Liver (tissue), 9 donors: Measurements from ENCODE around the gene ASPG. TPM values are rescaled to one million over a fixed set of nuclear protein-coding genes. Genes with fewer than 3 reads are reported as not detected.

ENCODE experiments used
- DNase-seq: peaks from one replicate; pipeline ENCODE4 v3.0.0-alpha.2; 2017; ENCODE audit warnings: low spot score
- H3K27ac ChIP-seq, 2 donors: one replicate each; pipeline ENCODE4 v1.7.0; 2013; ENCODE audit warnings: inconsistent platforms in 2 of 2, low read length in 2 of 2, control low read depth in 1 of 2, low read depth in 1 of 2, mild to moderate bottlenecking in 1 of 2
- H3K27me3 ChIP-seq, 4 donors: one replicate each; pipeline versions ENCODE4 v1.6.1 to v1.7.0; 2013; ENCODE audit warnings: low read length in 3 of 4, inconsistent platforms in 1 of 4, mild to moderate bottlenecking in 1 of 4, moderate library complexity in 1 of 4; ENCODE audit not compliant: control insufficient read depth in 4 of 4, insufficient read depth in 4 of 4
- H3K36me3 ChIP-seq, 4 donors: one replicate each; pipeline versions ENCODE4 v1.6.1 to v1.7.0; 2013; ENCODE audit warnings: low read length in 3 of 4, mild to moderate bottlenecking in 3 of 4, low read depth in 1 of 4, moderate library complexity in 1 of 4; ENCODE audit not compliant: control insufficient read depth in 4 of 4, insufficient read depth in 3 of 4
- H3K4me1 ChIP-seq, 4 donors: one replicate each; pipeline versions ENCODE4 v1.6.1 to v1.7.0; 2013; ENCODE audit warnings: low read length in 3 of 4, mild to moderate bottlenecking in 3 of 4, moderate library complexity in 1 of 4; ENCODE audit not compliant: control insufficient read depth in 4 of 4, insufficient read depth in 4 of 4
- H3K4me3 ChIP-seq, 3 donors: one replicate each; pipeline versions ENCODE4 v1.6.1 to v1.7.0; 2013; ENCODE audit warnings: low read length in 3 of 3, control low read depth in 1 of 3, low read depth in 1 of 3, mild to moderate bottlenecking in 1 of 3
- H3K9ac ChIP-seq, 2 donors: one replicate each; pipeline ENCODE4 v1.7.0; 2013; ENCODE audit warnings: low read length in 2 of 2, mild to moderate bottlenecking in 2 of 2, moderate library complexity in 2 of 2, control low read depth in 1 of 2, low read depth in 1 of 2
- H3K9me3 ChIP-seq, 4 donors: one replicate each; pipeline versions ENCODE4 v1.6.1 to v1.7.0; 2013; ENCODE audit warnings: low read length in 3 of 4; ENCODE audit not compliant: control insufficient read depth in 4 of 4
- CTCF ChIP-seq: fragments of 150-350 bp; IDR thresholded peaks from 2 replicates; pipeline ENCODE4 v1.5.1; 2017; ENCODE audit warnings: improper control_type of control experiment, low read depth, low read length; ENCODE audit not compliant: missing input control
- EGR1 ChIP-seq, 2 donors: IDR thresholded peaks; 2 replicates each; pipeline ENCODE4 v1.6.1; 2016 to 2018; ENCODE audit warnings: antibody characterized with exemption in 2 of 2, low read depth in 2 of 2
- FOXA2 ChIP-seq: IDR thresholded peaks from 2 replicates; pipeline ENCODE4 v1.6.1; 2016; ENCODE audit warnings: antibody characterized with exemption
- GABPA ChIP-seq, 2 donors: IDR thresholded peaks in 1 of 2; conservative IDR thresholded peaks in 1 of 2; 2 replicates each; pipeline ENCODE4 v1.6.1; 2016; ENCODE audit warnings: antibody characterized with exemption in 2 of 2, mild to moderate bottlenecking in 1 of 2, moderate library complexity in 1 of 2
- HNF4G ChIP-seq: IDR thresholded peaks from 2 replicates; pipeline ENCODE4 v1.6.1; 2016; ENCODE audit warnings: antibody characterized with exemption
- JUND ChIP-seq, 2 donors: IDR thresholded peaks; 2 replicates each; pipeline ENCODE4 v1.6.1; 2016; ENCODE audit warnings: antibody characterized with exemption in 2 of 2
- MAX ChIP-seq: IDR thresholded peaks from 2 replicates; pipeline ENCODE4 v1.6.1; 2016; ENCODE audit warnings: antibody characterized with exemption
- RAD21 ChIP-seq, 2 donors: IDR thresholded peaks; 2 replicates each; pipeline ENCODE4 v1.6.1; 2016; ENCODE audit warnings: antibody characterized with exemption in 2 of 2, mild to moderate bottlenecking in 2 of 2
- REST ChIP-seq: IDR thresholded peaks from 2 replicates; pipeline ENCODE4 v1.6.1; 2016; ENCODE audit warnings: antibody characterized with exemption, mild to moderate bottlenecking
- RXRA ChIP-seq, 2 donors: IDR thresholded peaks; 2 replicates each; pipeline ENCODE4 v1.6.1; 2017 to 2018; ENCODE audit warnings: antibody characterized with exemption in 2 of 2, mild to moderate bottlenecking in 1 of 2
- WGBS: extraction: QIAGEN DNeasy Blood & Tissue Kit; methylation state at CpG from one replicate; pipeline ENCODE4 v1.1.7; 2013; 5-methylcytosine and 5-hydroxymethylcytosine counted together
- polyA plus RNA-seq, 2 donors: library from polyadenylated mRNA; stranded (reverse) in 1 of 2; unstranded in 1 of 2; fragments of 200-250 nt in 1 of 2; fragments of >200 nt in 1 of 2; fragmentation: Nextera tagmentation in 1 of 2; extraction: Ambion mirVana in 1 of 2; gene quantifications; one replicate each; pipeline versions ENCODE4 v1.2.1 to v1.2.3, GENCODE V29; 2013 to 2015
- total RNA-seq, 2 donors: library from RNA; depleted of rRNA; stranded (reverse); fragments of >200 nt; gene quantifications; one replicate each; pipeline ENCODE4 v1.2.3, GENCODE V29; 2014
- donor health status: healthy.
- donor health status: healthy.
- donor health status: healthy.
- donor health status: healthy.
- donor health status: healthy.

The ASPG gene
- total and polyA plus RNA-seq, 4 donors = 42.4 to 158 (median 110) TPM

- TF ChIP-seq RAD21 (IDR thresholded peaks at IDR 0.05) = no peak
- no peak for TF ChIP-seq MAX
- no peak for TF ChIP-seq HNF4G
- no peak for TF ChIP-seq FOXA2
- no peak for TF ChIP-seq JUND (IDR thresholded peaks at IDR 0.05)
- no peak for TF ChIP-seq REST
- TF ChIP-seq CTCF = no peak
- no peak for TF ChIP-seq RXRA (IDR thresholded peaks at IDR 0.05)
- Histone ChIP-seq H3K36me3 (no peaks in the 10 kb centered on the region), H3K4me3 (no peak overlapping the region), H3K4me1 (peaks cover 5 to 18% (median 8%) of the 10 kb centered on the region in 4 donors), H3K9me3 (no peaks in the 10 kb centered on the region), H3K9ac (no peak overlapping the region), H3K27me3 (peaks cover 0 to 7% (median 2%) of the 10 kb centered on the region in 4 donors), H3K27ac (no peak overlapping the region)
- DNase-seq = no peak
- WGBS = 78% methylated on average over 11 of the region's 11 CpGs
Observed at GRCh38 chr14:104142136-104142945, 56.8 kb downstream of the ASPG start.

- no peak for DNase-seq
- no peaks in the 10 kb centered on the region for H3K36me3 ChIP-seq
- H3K4me3 ChIP-seq = no peak overlapping the region
- peaks cover 1 to 12% (median 3%) of the 10 kb centered on the region in 4 donors for H3K4me1 ChIP-seq
- WGBS = 77% methylated on average over 16 of the region's 16 CpGs
- no peak for TF ChIP-seq REST
- no peak for TF ChIP-seq EGR1 (IDR thresholded peaks at IDR 0.05; ENCODE audit: low read depth in 2 of 2)
- no peak for TF ChIP-seq GABPA (IDR thresholded peaks at IDR 0.05 in 1 of 2, conservative IDR thresholded peaks at IDR 0.05 in 1 of 2)
- TF ChIP-seq MAX = no peak
- TF ChIP-seq HNF4G = no peak
- H3K9me3 ChIP-seq = no peaks in the 10 kb centered on the region
- H3K9ac ChIP-seq = no peak overlapping the region
- peaks cover 0 to 7% (median 2%) of the 10 kb centered on the region in 4 donors for H3K27me3 ChIP-seq
- no peak overlapping the region for H3K27ac ChIP-seq
Observed at GRCh38 chr14:104142946-104143470, 57.5 kb downstream of the ASPG start.
